ENCODE data around the gene RANGAP1.

Gene RANGAP1

GRCh38 chr22:41231369-41231768, 54.6 kb downstream of the RANGAP1 start:
- no peak for DNase-seq

GRCh38 chr22:41230401-41230785, 55.6 kb downstream of the RANGAP1 start:
- DNase-seq = no peak

- DNase-seq = no peak
These were observed 56.1 kb downstream of the RANGAP1 start for GRCh38 chr22:41229730-41230400.

GRCh38 chr22:41229215-41229614, 56.8 kb downstream of the RANGAP1 start:
- no peak for DNase-seq

- no peak for DNase-seq
These were observed 59.0 kb downstream of the RANGAP1 start for GRCh38 chr22:41226723-41227655.

GRCh38 chr22:41223535-41223934, 62.5 kb downstream of the RANGAP1 start:
- DNase-seq = no peak

- no peak for DNase-seq
These were observed 63.0 kb downstream of the RANGAP1 start for GRCh38 chr22:41222846-41223507.

- DNase-seq = peak; percentile 61
These were observed 68.3 kb downstream of the RANGAP1 start for GRCh38 chr22:41217553-41218157.

- DNase-seq = no peak
These were observed 69.0 kb downstream of the RANGAP1 start for GRCh38 chr22:41216984-41217383.

- DNase-seq = no peak
These were observed 70.1 kb downstream of the RANGAP1 start for GRCh38 chr22:41215926-41216325.

- DNase-seq = no peak
These were observed 70.6 kb downstream of the RANGAP1 start for GRCh38 chr22:41215409-41215808.

GRCh38 chr22:41206719-41207118, 79.3 kb downstream of the RANGAP1 start:
- no peak for DNase-seq

GRCh38 chr22:41204992-41205900, 80.7 kb downstream of the RANGAP1 start, which contains the start of gene L3MBTL2:
TSS of gene L3MBTL2 (plus strand) at chr22:41205312. CDS start at chr22:41205363, 51 bp downstream.
- peak; percentile 98 for DNase-seq

GRCh38 chr22:41204066-41204465, 81.9 kb downstream of the RANGAP1 start:
- DNase-seq = no peak

GRCh38 chr22:41203118-41203517, 82.9 kb downstream of the RANGAP1 start:
- no peak for DNase-seq

GRCh38 chr22:41201141-41201540, 84.8 kb downstream of the RANGAP1 start:
- DNase-seq = no peak

- DNase-seq = peak; percentile 47
These were observed 87.9 kb downstream of the RANGAP1 start for GRCh38 chr22:41198027-41198580.

GRCh38 chr22:41197038-41197972, 88.7 kb downstream of the RANGAP1 start:
- peak; percentile 81 for DNase-seq
